22Rv1 (cell line): ENCODE measurements around the gene CEL.
"Not testable (repeated sequence)": the region's sequence is repeated elsewhere in the genome, so short reads cannot be mapped to it uniquely, and the experiment has no call there.

Source experiments
- CTCF ChIP-seq: fragments of 450-650 bp; IDR thresholded peaks from 2 replicates; pipeline ENCODE4 v1.5.1; 2017; ENCODE audit warnings: mild to moderate bottlenecking
- ZFX ChIP-seq: fragments of 450-650 bp; IDR thresholded peaks from 2 replicates; pipeline ENCODE4 v1.6.1; 2017; ENCODE audit warnings: antibody characterized with exemption, borderline replicate concordance

- TF ChIP-seq CTCF, result peak; percentile 73
- TF ChIP-seq ZFX, result not testable (repeated sequence)
Observed at GRCh38 chr9:133040892-133041479, 20.8 kb upstream of the CEL start.
